SH-SY5Y (cell line): ENCODE measurements around the gene CSPG4.

Source experiments
- GATA2 ChIP-seq: IDR thresholded peaks from 2 replicates; pipeline ENCODE4 v1.6.1; 2011; ENCODE audit warnings: mild to moderate bottlenecking, low read depth, low read length
- GATA3 ChIP-seq: IDR thresholded peaks from 2 replicates; pipeline ENCODE4 v1.6.1; 2011; ENCODE audit warnings: low read depth, mild to moderate bottlenecking, low read length, moderate library complexity

DNA sequence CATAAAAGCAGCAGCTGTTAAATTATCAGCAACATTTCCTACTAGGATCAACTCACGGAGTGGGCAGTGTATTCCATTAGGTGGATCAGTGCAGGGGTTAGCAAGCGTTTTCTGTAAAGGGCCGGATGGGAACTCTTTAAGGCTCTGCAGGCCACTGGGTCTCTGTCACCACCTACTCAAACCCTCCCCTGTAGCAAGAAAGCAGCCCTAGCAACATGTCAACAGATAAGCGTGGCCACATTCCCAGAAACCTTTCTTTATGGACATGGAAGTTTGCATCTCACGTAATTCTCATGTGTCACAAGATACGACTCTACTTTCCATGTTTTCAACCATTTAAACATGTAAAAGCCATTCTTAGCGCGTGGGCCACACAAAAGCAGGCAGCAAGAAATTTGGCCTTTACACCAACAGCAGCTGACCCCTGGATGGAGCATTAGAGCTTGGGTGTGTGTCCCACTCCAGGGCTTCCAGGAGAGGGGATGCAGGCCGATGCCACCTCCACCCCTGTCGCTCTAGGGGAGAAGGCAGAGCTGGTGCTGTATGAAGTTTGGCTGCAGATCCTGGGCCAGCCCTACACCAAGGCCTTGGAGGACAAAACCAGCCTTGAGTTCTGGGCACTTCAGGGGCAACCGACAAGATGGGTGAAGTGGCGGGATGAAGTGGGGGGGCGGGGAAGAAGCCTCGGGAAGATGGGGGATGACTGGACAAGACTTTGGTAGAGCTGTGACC lies 48.2 kb upstream of the CSPG4 start:
- TF ChIP-seq GATA2 (no peak), GATA3 (no peak)
